ENCODE data around the gene SESN1.

Gene SESN1

GRCh38 chr6:109055771-109056235, 38.8 kb downstream of the SESN1 start:
- H3K27me3 ChIP-seq (ENCODE audit: insufficient read depth, low read length, poor library complexity), result no peaks in the 10 kb centered on the region
- H4K20me1 ChIP-seq (ENCODE audit: insufficient read depth, low read length), result no peaks in the 10 kb centered on the region
- no peak for ATAC-seq (ENCODE audit: insufficient read depth, low read depth)
- no peak overlapping the region for H3K27ac ChIP-seq (ENCODE audit: low read length)
- no peak overlapping the region for H2AFZ ChIP-seq (ENCODE audit: low read depth, low read length)
- H3K79me2 ChIP-seq (ENCODE audit: insufficient read depth, low read length), result no peaks in the 10 kb centered on the region
- H3K9me3 ChIP-seq (ENCODE audit: insufficient read depth, low read length, severe bottlenecking), result no peaks in the 10 kb centered on the region
- no peaks in the 10 kb centered on the region for H3K36me3 ChIP-seq (ENCODE audit: insufficient read depth, low read length)
- TF ChIP-seq CTCF (IDR thresholded peaks at IDR 0.05; ENCODE audit: borderline replicate concordance, extremely low read depth, low read length, poor library complexity, severe bottlenecking) (no peak), EZH2 (IDR thresholded peaks at IDR 0.05; ENCODE audit: borderline replicate concordance, low read depth, low read length, severe bottlenecking) (no peak)
- no peak for DNase-seq
- no peak overlapping the region for H3K4me3 ChIP-seq (ENCODE audit: low read depth in 1 of 2, low read length in 2 of 2)
- peaks cover 7% of the 10 kb centered on the region for H3K4me1 ChIP-seq (ENCODE audit: insufficient read depth, low read length)
- H3K9ac ChIP-seq (ENCODE audit: low read depth, low read length), result no peak overlapping the region
- H3K4me2 ChIP-seq (ENCODE audit: insufficient read depth, low read length), result no peak overlapping the region

GRCh38 chr6:109053336-109053735, 41.3 kb downstream of the SESN1 start:
- H3K27me3 ChIP-seq (ENCODE audit: insufficient read depth, low read length, poor library complexity), result no peaks in the 10 kb centered on the region
- no peaks in the 10 kb centered on the region for H3K4me1 ChIP-seq (ENCODE audit: insufficient read depth, low read length)
- no peaks in the 10 kb centered on the region for H3K36me3 ChIP-seq (ENCODE audit: insufficient read depth, low read length)
- H3K79me2 ChIP-seq (ENCODE audit: insufficient read depth, low read length), result no peaks in the 10 kb centered on the region
- no peak overlapping the region for H3K4me3 ChIP-seq (ENCODE audit: low read depth in 1 of 2, low read length in 2 of 2)
- TF ChIP-seq CTCF (IDR thresholded peaks at IDR 0.05; ENCODE audit: borderline replicate concordance, extremely low read depth, low read length, poor library complexity, severe bottlenecking) (no peak), EZH2 (IDR thresholded peaks at IDR 0.05; ENCODE audit: borderline replicate concordance, low read depth, low read length, severe bottlenecking) (no peak)
- H3K9ac ChIP-seq (ENCODE audit: low read depth, low read length), result no peak overlapping the region
- H3K4me2 ChIP-seq (ENCODE audit: insufficient read depth, low read length), result no peak overlapping the region
- DNase-seq, result no peak
- no peak overlapping the region for H3K27ac ChIP-seq (ENCODE audit: low read length)
- H3K9me3 ChIP-seq (ENCODE audit: insufficient read depth, low read length, severe bottlenecking), result no peaks in the 10 kb centered on the region
- ATAC-seq (ENCODE audit: insufficient read depth, low read depth), result no peak
- H4K20me1 ChIP-seq (ENCODE audit: insufficient read depth, low read length), result no peaks in the 10 kb centered on the region
- no peak overlapping the region for H2AFZ ChIP-seq (ENCODE audit: low read depth, low read length)

GRCh38 chr6:109052852-109053251, 41.8 kb downstream of the SESN1 start:
- no peaks in the 10 kb centered on the region for H3K79me2 ChIP-seq (ENCODE audit: insufficient read depth, low read length)
- H3K4me3 ChIP-seq (ENCODE audit: low read depth in 1 of 2, low read length in 2 of 2), result no peak overlapping the region
- H3K4me1 ChIP-seq (ENCODE audit: insufficient read depth, low read length), result no peaks in the 10 kb centered on the region
- DNase-seq, result no peak
- H3K27ac ChIP-seq (ENCODE audit: low read length), result no peak overlapping the region
- TF ChIP-seq EZH2 (IDR thresholded peaks at IDR 0.05; ENCODE audit: borderline replicate concordance, low read depth, low read length, severe bottlenecking) (no peak), CTCF (IDR thresholded peaks at IDR 0.05; ENCODE audit: borderline replicate concordance, extremely low read depth, low read length, poor library complexity, severe bottlenecking) (no peak)
- no peaks in the 10 kb centered on the region for H4K20me1 ChIP-seq (ENCODE audit: insufficient read depth, low read length)
- no peak overlapping the region for H3K9ac ChIP-seq (ENCODE audit: low read depth, low read length)
- H3K9me3 ChIP-seq (ENCODE audit: insufficient read depth, low read length, severe bottlenecking), result no peaks in the 10 kb centered on the region
- no peak for ATAC-seq (ENCODE audit: insufficient read depth, low read depth)
- H3K36me3 ChIP-seq (ENCODE audit: insufficient read depth, low read length), result no peaks in the 10 kb centered on the region
- H3K4me2 ChIP-seq (ENCODE audit: insufficient read depth, low read length), result no peak overlapping the region
- no peaks in the 10 kb centered on the region for H3K27me3 ChIP-seq (ENCODE audit: insufficient read depth, low read length, poor library complexity)
- no peak overlapping the region for H2AFZ ChIP-seq (ENCODE audit: low read depth, low read length)

All from DND-41 (cell line).